K562 (cell line): ENCODE data around the gene NFS1. TPM values are rescaled to one million over a fixed set of nuclear protein-coding genes. Genes with fewer than 3 reads are reported as not detected.

Experiments used
- CHD1 ChIP-seq: fragments of 200-600 bp; sonication (generic); IDR thresholded peaks from one replicate; pipeline ENCODE4 v1.6.1; 2012; ENCODE audit warnings: mild to moderate bottlenecking, moderate library complexity, low read length, inconsistent platforms
- ETV5 ChIP-seq: sonication (generic); formaldehyde crosslinking; IDR thresholded peaks from 2 replicates; pipeline ENCODE4 v1.4.0; 2020; ENCODE audit warnings: low read depth, mild to moderate bottlenecking, missing genetic modification reagents
- MCM2 ChIP-seq: fragments of 450-650 bp; IDR thresholded peaks from 2 replicates; pipeline ENCODE4 v1.6.1; 2017; ENCODE audit warnings: low read depth, mild to moderate bottlenecking
- NFATC3 ChIP-seq: fragments of 450-650 bp; IDR thresholded peaks from 2 replicates; pipeline ENCODE4 v1.6.1; 2017; ENCODE audit warnings: mild to moderate bottlenecking
- NFE2 ChIP-seq: IDR thresholded peaks from 2 replicates; pipeline ENCODE4 v1.6.1; 2014; ENCODE audit warnings: antibody characterized with exemption, low read depth
- XRCC3 ChIP-seq: fragments of 450-650 bp; IDR thresholded peaks from 2 replicates; pipeline ENCODE4 v1.6.1; 2017; ENCODE audit warnings: mild to moderate bottlenecking, moderate library complexity
- ZBTB33 ChIP-seq: sonication (generic); formaldehyde crosslinking; IDR thresholded peaks from 2 replicates; pipeline ENCODE4 v1.8.1; 2023; ENCODE audit warnings: mild to moderate bottlenecking, missing genetic modification reagents
- ZEB2 ChIP-seq: fragments of 450-650 bp; IDR thresholded peaks from 2 replicates; pipeline ENCODE4 v1.6.1; 2016
- polyA plus RNA-seq, 8 experiments: library from polyadenylated mRNA; depleted of rRNA in 4 of 8; stranded (reverse) in 5 of 8; unstranded in 3 of 8; fragments of >200 nt; fragmentation: Nextera tagmentation in 2 of 8; fragmentation: Illumina TruSeq in 1 of 8; extraction: Ambion mirVana in 2 of 8; extraction: Trizol in 1 of 8; gene quantifications; 2 replicates each; pipeline versions ENCODE4 v1.2.1 to v1.2.3, GENCODE V29; 2011 to 2014; ENCODE audit warnings: inconsistent platforms in 1 of 8, missing spikeins in 1 of 8
- total RNA-seq, 7 experiments: library from RNA; depleted of rRNA in 6 of 7; stranded (reverse); fragments of >200 nt in 6 of 7; fragmentation: Illumina TruSeq in 2 of 7; extraction: Trizol in 2 of 7; gene quantifications; 2 replicates each; pipeline versions ENCODE4 v1.2.1 to v1.2.3, GENCODE V29; 2011 to 2021; ENCODE audit warnings: low replicate concordance in 1 of 7
- TF ChIP-seq, protein P1 (sequence below), 2 experiments: fragments of 450-650 bp; IDR thresholded peaks; 2 replicates each; pipeline ENCODE4 v1.6.1; 2016
- TF ChIP-seq, protein P2 (sequence below): sonication (generic); formaldehyde crosslinking; IDR thresholded peaks from 2 replicates; pipeline ENCODE4 v1.9.0; 2022; ENCODE audit warnings: mild to moderate bottlenecking, missing genetic modification reagents

The NFS1 gene
- total and polyA plus RNA-seq, 9 of the 15 experiments (the other 6 are each of a cell fraction or from before 2014, with no cell fraction given): 11.5 to 84.8 (median 47.1) TPM

DNA sequence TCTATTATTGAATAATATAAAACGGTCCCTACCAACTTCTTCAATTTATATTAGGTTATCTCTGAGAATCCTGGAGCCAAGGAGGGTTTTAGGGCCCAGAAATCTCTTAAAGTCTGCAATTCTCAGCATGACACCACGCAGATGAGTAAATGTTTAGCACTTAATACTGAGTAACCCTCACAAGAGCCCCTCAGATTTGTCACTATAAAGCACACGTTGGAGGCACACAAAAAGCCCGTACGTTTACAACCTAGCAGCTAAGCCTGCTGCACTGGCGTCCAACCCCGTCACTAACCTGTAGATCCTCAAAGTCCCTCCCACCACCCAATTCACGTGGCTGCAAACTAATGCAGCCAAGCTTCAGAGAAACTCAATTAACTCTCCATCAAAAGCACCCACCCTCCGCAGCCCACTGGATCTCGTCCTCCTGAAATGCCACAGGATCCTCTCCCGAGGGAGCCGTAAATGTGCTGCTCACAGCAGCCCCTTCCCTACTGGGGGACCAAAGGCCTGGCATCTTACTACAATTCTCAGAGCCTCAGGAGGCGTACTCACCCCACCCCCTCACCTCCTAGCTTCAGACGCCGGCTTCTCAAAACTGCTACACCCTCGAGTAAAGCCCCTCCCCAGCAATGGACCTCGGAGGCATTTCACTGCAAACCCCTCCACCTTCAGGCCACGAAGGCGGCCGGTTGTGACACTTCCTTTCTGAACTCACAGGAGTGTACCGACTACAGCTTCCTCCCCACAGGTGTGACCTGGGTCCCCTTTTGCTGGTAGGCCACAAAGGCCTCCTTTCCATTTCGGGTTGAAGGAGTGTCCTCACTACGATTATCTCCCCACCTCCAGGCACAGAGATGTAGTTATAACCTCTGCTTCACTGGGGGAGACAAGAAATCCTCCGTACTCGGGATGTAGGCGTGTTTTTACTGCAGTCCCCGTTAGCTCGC, 35.4 kb downstream of the NFS1 start (continued):
- TF ChIP-seq, protein P1, sequence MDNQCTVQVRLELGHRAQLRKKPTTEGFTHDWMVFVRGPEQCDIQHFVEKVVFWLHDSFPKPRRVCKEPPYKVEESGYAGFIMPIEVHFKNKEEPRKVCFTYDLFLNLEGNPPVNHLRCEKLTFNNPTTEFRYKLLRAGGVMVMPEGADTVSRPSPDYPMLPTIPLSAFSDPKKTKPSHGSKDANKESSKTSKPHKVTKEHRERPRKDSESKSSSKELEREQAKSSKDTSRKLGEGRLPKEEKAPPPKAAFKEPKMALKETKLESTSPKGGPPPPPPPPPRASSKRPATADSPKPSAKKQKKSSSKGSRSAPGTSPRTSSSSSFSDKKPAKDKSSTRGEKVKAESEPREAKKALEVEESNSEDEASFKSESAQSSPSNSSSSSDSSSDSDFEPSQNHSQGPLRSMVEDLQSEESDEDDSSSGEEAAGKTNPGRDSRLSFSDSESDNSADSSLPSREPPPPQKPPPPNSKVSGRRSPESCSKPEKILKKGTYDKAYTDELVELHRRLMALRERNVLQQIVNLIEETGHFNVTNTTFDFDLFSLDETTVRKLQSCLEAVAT (IDR thresholded peaks at IDR 0.05): 0 out of 4 replicates have a peak, but pooled peaks of 1 of the 2 experiments have one; percentile 27
- 0 out of 2 replicates have a peak, but pooled peaks have one; percentile 28 for TF ChIP-seq NFATC3
- peak; percentile 10; the same call in 1 of the 2 replicates for TF ChIP-seq ETV5 (CRISPR knock-in tag)
- TF ChIP-seq CHD1: peak; percentile 44
- TF ChIP-seq NFE2: no peak
- no peak for TF ChIP-seq MCM2
- TF ChIP-seq, protein P2, sequence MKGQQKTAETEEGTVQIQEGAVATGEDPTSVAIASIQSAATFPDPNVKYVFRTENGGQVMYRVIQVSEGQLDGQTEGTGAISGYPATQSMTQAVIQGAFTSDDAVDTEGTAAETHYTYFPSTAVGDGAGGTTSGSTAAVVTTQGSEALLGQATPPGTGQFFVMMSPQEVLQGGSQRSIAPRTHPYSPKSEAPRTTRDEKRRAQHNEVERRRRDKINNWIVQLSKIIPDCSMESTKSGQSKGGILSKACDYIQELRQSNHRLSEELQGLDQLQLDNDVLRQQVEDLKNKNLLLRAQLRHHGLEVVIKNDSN (CRISPR knock-in tag): 0 out of 2 replicates have a peak, but pooled peaks have one; percentile 8
- no peak for TF ChIP-seq XRCC3
- TF ChIP-seq ZEB2: 0 out of 2 replicates have a peak, but pooled peaks have one; percentile 24
- no peak for TF ChIP-seq ZBTB33 (CRISPR knock-in tag)
